ENCODE measurements around the gene ACSF2. TPM values are rescaled to one million over a fixed set of nuclear protein-coding genes. Genes with fewer than 3 reads are reported as not detected.

Gene ACSF2
- total and polyA plus RNA-seq, 2 donors, result 13.4 to 41.6 TPM

DNA sequence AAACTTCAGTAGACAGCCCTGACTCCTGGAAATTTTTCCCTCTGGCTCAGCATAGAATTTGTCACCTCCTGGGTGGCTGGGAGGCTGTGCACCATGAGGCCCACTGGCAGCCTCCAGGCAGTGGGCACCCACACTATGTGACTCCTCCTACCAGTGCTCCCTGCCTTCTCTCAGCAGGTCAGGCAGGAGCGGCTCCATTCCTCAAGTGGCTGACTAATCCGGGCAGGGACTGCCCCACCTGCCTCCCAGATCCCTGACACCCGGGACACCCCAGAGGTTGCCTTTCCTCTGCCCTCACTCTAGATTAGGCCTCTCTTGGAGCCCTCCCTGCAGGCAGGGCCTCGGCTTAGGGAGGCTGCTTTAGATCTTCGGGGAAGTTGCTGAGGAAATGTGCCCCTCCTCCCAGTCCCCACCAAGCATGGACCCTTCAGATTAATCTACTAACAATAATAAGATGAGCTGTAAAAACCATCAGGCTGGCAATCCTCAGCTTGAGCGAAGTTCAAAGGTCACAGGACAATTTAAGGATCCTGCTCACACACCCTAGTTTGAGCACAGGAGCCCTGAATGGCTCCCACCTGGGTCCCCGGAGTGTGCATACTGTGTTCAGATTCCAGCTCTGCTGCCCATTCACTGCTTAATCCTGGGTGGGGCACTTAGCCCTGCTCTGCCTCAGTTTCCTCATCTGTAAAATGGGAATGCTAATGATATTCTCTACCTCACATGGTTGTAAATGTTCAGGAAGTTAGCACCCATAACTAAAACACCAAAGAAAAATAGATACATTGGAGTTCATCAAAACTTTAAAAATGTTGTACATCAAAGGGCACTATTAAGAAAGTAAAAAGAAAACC, 72.2 kb downstream of the ACSF2 start:
- H3K4me3 ChIP-seq (ENCODE audit: low read length in 2 of 2), result no peak overlapping the region
- peaks cover 0 to 9% of the 10 kb centered on the region in 2 donors for H3K27me3 ChIP-seq (ENCODE audit: control insufficient read depth in 2 of 2, insufficient read depth in 1 of 2, low read length in 1 of 2)
- H3K27ac ChIP-seq (ENCODE audit: low read depth in 1 of 2, low read length in 1 of 2), result no peak overlapping the region
- no peak for DNase-seq (ENCODE audit: low read depth in 6 of 9, low spot score in 9 of 9)
- 95% methylated on average over 7 of the region's 7 CpGs for WGBS
- H3K9me3 ChIP-seq (ENCODE audit: control insufficient read depth in 2 of 2, insufficient read depth in 1 of 2, low read length in 1 of 2), result no peaks in the 10 kb centered on the region
- no peaks in the 10 kb centered on the region for H3K4me1 ChIP-seq (ENCODE audit: control insufficient read depth in 2 of 2, insufficient read depth in 2 of 2, low read length in 2 of 2)
- no peaks in the 10 kb centered on the region for H3K36me3 ChIP-seq (ENCODE audit: control insufficient read depth in 2 of 2, insufficient read depth in 2 of 2, low read length in 1 of 2)

DNA sequence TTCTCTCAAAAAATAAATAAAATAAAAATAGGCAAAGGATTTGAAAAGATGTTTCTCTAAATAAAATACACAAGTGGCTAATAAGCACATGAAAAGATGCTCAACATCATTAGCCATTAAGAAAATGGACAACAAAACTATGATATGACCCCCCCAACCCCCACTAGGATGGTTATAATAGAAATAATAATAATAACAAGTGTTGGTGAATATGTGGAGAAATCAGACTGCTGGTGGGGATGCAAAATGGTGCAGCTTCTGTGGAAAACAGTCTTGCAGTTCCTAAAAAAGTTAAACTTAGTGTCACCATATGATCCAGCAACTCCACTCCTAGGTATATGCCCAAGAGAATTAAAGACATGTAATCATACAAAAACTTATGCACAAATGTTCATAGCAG, 73.3 kb downstream of the ACSF2 start:
- no peak overlapping the region for H3K4me3 ChIP-seq (ENCODE audit: low read length in 2 of 2)
- H3K4me1 ChIP-seq (ENCODE audit: control insufficient read depth in 2 of 2, insufficient read depth in 2 of 2, low read length in 2 of 2), result peaks cover 0 to 8% of the 10 kb centered on the region in 2 donors
- no peak overlapping the region for H3K27ac ChIP-seq (ENCODE audit: low read depth in 1 of 2, low read length in 1 of 2)
- no peaks in the 10 kb centered on the region for H3K9me3 ChIP-seq (ENCODE audit: control insufficient read depth in 2 of 2, insufficient read depth in 1 of 2, low read length in 1 of 2)
- H3K36me3 ChIP-seq (ENCODE audit: control insufficient read depth in 2 of 2, insufficient read depth in 2 of 2, low read length in 1 of 2), result no peaks in the 10 kb centered on the region
- H3K27me3 ChIP-seq (ENCODE audit: control insufficient read depth in 2 of 2, insufficient read depth in 1 of 2, low read length in 1 of 2), result peaks cover 0 to 9% of the 10 kb centered on the region in 2 donors
- DNase-seq (ENCODE audit: low read depth in 6 of 9, low spot score in 9 of 9), result no peak

GRCh38 chr17:50499721-50500120, 73.7 kb downstream of the ACSF2 start:
- H3K4me1 ChIP-seq (ENCODE audit: control insufficient read depth in 2 of 2, insufficient read depth in 2 of 2, low read length in 2 of 2), result peaks cover 0 to 12% of the 10 kb centered on the region in 2 donors
- peaks cover 0 to 9% of the 10 kb centered on the region in 2 donors for H3K27me3 ChIP-seq (ENCODE audit: control insufficient read depth in 2 of 2, insufficient read depth in 1 of 2, low read length in 1 of 2)
- H3K4me3 ChIP-seq (ENCODE audit: low read length in 2 of 2), result no peak overlapping the region
- DNase-seq (ENCODE audit: low read depth in 6 of 9, low spot score in 9 of 9), result no peak
- 98% methylated on average over 2 of the region's 2 CpGs for WGBS
- no peak overlapping the region for H3K27ac ChIP-seq (ENCODE audit: low read depth in 1 of 2, low read length in 1 of 2)
- H3K9me3 ChIP-seq (ENCODE audit: control insufficient read depth in 2 of 2, insufficient read depth in 1 of 2, low read length in 1 of 2), result no peaks in the 10 kb centered on the region
- H3K36me3 ChIP-seq (ENCODE audit: control insufficient read depth in 2 of 2, insufficient read depth in 2 of 2, low read length in 1 of 2), result no peaks in the 10 kb centered on the region

DNA sequence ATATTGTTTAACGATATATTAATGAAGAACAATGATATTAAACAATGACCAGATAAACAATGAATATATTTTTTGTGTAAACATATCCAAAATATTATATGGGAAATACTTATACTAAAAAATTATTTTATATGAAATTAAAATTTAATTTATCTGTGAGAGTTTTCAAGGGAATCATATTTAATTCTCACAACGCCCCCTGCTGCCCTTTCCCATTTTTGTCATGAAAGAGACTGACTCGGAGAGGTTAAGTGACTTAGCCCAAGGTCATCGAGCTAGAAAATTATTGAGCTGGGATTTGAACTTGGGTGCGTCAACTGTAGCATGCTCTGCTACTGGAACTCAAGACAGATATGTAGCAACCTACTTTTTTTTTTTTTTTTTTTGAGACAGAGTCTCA, 75.0 kb downstream of the ACSF2 start:
- DNase-seq (ENCODE audit: low read depth in 6 of 9, low spot score in 9 of 9), result peak in 1 of 9 donors; percentile 33
- whole genome bisulfite sequencing, result 47% methylated on average over 5 of the region's 5 CpGs

DNA sequence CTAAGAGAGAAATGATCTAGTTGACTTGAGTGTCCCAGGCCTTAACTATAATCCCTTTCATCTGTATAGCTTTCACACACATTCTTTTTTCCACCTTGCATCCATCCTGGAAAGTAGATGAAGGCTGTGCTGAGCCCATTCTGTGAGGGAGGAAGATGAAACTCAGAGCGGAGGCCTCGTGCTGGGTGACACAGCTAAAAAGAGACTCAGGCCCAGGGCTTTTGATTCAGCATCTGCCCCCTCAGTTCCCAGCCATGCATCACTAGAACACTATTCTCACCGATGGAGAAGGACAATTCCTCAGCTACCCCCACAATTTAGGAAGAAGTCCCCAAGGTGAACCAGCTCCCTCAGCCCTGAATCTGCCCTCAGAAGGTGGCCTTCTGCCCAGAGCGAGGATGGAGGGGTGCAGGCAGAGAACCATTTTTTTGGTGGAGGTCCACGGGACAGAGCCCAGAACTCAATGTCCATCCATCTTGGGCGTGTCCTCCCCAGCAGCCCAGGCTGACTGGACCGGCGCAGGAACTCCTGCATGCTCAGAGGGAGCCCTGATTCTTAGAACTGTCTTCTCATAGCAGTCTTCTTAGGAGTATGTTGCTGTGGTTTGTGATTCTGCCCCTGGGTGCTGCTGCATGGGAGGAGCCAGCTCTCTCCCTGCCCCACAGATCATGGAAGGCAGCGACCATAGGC, 76.4 kb downstream of the ACSF2 start:
- Histone ChIP-seq H3K9me3 (ENCODE audit: control insufficient read depth in 2 of 2, insufficient read depth in 1 of 2, low read length in 1 of 2) (no peaks in the 10 kb centered on the region), H3K4me1 (ENCODE audit: control insufficient read depth in 2 of 2, insufficient read depth in 2 of 2, low read length in 2 of 2) (peaks cover 0 to 14% of the 10 kb centered on the region in 2 donors), H3K36me3 (ENCODE audit: control insufficient read depth in 2 of 2, insufficient read depth in 2 of 2, low read length in 1 of 2) (no peaks in the 10 kb centered on the region), H3K27ac (ENCODE audit: low read depth in 1 of 2, low read length in 1 of 2) (no peak overlapping the region), H3K27me3 (ENCODE audit: control insufficient read depth in 2 of 2, insufficient read depth in 1 of 2, low read length in 1 of 2) (peaks cover 0 to 17% of the 10 kb centered on the region in 2 donors), H3K4me3 (ENCODE audit: low read length in 2 of 2) (no peak overlapping the region)
- WGBS, result 93% methylated on average over 9 of the region's 9 CpGs
- DNase-seq (ENCODE audit: low read depth in 6 of 9, low spot score in 9 of 9), result no peak

More for the DNA sequence above, 75.0 kb downstream of the ACSF2 start:
- H3K27ac ChIP-seq (ENCODE audit: low read depth in 1 of 2, low read length in 1 of 2), result no peak overlapping the region
- H3K36me3 ChIP-seq (ENCODE audit: control insufficient read depth in 2 of 2, insufficient read depth in 2 of 2, low read length in 1 of 2), result no peaks in the 10 kb centered on the region
- peaks cover 0 to 13% of the 10 kb centered on the region in 2 donors for H3K4me1 ChIP-seq (ENCODE audit: control insufficient read depth in 2 of 2, insufficient read depth in 2 of 2, low read length in 2 of 2)
- H3K9me3 ChIP-seq (ENCODE audit: control insufficient read depth in 2 of 2, insufficient read depth in 1 of 2, low read length in 1 of 2), result no peaks in the 10 kb centered on the region
- peaks cover 0 to 13% of the 10 kb centered on the region in 2 donors for H3K27me3 ChIP-seq (ENCODE audit: control insufficient read depth in 2 of 2, insufficient read depth in 1 of 2, low read length in 1 of 2)
- H3K4me3 ChIP-seq (ENCODE audit: low read length in 2 of 2), result no peak overlapping the region

DNA sequence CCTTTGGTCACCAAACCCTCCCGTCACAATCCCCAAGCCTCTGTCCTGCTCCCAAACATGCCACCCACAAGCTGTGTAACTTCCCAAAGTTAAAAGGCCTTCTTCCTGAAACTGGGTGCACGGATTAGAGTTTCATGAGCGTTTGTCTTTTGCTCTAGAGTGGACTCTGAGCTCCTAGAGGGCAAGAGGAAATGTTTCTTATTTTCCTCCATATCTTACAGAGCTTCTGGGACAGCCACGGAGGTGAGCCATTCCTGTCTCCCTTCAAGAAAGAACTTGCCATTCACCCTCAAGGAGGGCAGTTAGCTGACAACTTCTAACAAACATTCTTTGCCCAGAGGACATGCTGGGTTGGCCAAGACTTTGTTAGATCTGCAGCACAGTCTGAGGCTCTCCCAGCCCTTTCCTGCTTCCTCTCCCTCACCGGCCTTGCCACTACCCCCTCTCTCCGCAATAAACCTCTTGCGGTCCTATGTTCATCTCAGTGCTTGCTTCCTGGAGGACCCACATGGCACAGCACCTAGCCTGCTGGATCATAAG, 79.6 kb downstream of the ACSF2 start:
- H3K9me3 ChIP-seq (ENCODE audit: control insufficient read depth in 2 of 2, insufficient read depth in 1 of 2, low read length in 1 of 2), result peaks cover 0 to 2% of the 10 kb centered on the region in 2 donors
- H3K36me3 ChIP-seq (ENCODE audit: control insufficient read depth in 2 of 2, insufficient read depth in 2 of 2, low read length in 1 of 2), result no peaks in the 10 kb centered on the region
- H3K27ac ChIP-seq (ENCODE audit: low read depth in 1 of 2, low read length in 1 of 2), result no peak overlapping the region
- no peak for DNase-seq (ENCODE audit: low read depth in 6 of 9, low spot score in 9 of 9)
- H3K4me3 ChIP-seq (ENCODE audit: low read length in 2 of 2), result no peak overlapping the region
- H3K27me3 ChIP-seq (ENCODE audit: control insufficient read depth in 2 of 2, insufficient read depth in 1 of 2, low read length in 1 of 2), result peaks cover 0 to 29% of the 10 kb centered on the region in 2 donors
- WGBS, result 81% methylated on average over 7 of the region's 7 CpGs
- H3K4me1 ChIP-seq (ENCODE audit: control insufficient read depth in 2 of 2, insufficient read depth in 2 of 2, low read length in 2 of 2), result peaks cover 8 to 31% of the 10 kb centered on the region in 2 donors

DNA sequence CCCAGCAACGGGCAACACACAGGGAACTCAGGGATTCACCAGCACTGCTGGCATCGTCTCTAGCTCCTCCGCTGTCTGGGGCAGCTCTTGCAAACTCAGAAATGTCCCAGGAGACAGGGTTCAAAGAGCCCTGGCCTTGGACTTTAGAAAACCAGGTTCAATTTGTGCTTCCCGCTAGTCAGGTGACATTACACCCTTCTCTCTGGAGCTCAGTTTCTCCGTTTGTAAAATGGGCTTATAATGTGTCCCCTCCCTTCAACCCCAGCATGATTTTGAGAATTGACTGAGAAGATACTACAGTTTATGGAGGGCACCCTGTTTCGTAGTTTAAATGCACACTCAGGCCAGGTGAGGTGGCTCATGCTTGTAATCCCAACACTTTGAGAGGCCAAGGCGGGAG, 80.3 kb downstream of the ACSF2 start:
- Histone ChIP-seq H3K27me3 (ENCODE audit: control insufficient read depth in 2 of 2, insufficient read depth in 1 of 2, low read length in 1 of 2) (peaks cover 0 to 29% of the 10 kb centered on the region in 2 donors), H3K9me3 (ENCODE audit: control insufficient read depth in 2 of 2, insufficient read depth in 1 of 2, low read length in 1 of 2) (peaks cover 0 to 2% of the 10 kb centered on the region in 2 donors), H3K36me3 (ENCODE audit: control insufficient read depth in 2 of 2, insufficient read depth in 2 of 2, low read length in 1 of 2) (no peaks in the 10 kb centered on the region), H3K4me1 (ENCODE audit: control insufficient read depth in 2 of 2, insufficient read depth in 2 of 2, low read length in 2 of 2) (peaks cover 8 to 33% of the 10 kb centered on the region in 2 donors), H3K27ac (ENCODE audit: low read depth in 1 of 2, low read length in 1 of 2) (no peak overlapping the region), H3K4me3 (ENCODE audit: low read length in 2 of 2) (no peak overlapping the region)
- DNase-seq (ENCODE audit: low read depth in 6 of 9, low spot score in 9 of 9), result no peak
- 84% methylated on average over 7 of the region's 7 CpGs for WGBS

DNA sequence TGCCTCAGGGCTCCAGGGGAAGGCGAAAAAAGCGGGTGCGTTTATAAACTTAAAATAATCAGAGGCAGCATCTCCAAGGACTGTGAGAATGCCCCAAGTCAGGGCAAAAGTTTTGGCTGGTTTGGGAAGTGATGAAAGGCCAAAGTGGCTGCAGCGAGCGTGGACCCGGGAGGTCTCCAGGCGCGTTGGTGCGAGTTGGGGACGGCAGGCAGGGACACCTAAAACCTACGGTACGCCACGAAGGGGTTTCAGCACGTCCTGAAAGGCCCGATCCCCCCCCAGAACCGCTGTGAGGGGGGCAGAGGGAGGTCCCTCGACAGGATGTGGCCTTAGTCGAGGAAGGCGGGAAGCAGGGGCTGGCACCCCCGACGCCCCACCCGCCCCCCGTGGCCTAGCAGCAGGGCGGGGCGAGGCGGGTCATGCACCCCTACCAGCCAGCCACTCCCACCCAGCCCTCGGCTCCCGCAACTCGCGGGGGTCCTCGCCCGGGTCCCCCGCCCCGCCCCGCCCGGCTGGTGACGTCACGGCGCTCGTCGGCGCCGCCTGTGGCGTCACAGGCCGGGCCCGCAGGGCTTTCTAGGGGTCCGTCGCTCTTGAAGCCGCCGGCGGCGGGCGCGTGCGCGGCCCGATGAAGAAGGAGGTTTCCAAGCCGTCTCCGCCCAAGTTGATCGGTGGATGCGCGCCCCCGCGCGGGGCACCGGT, 82.0 kb downstream of the ACSF2 start, which contains the start of gene MYCBPAP:
MYCBPAP (plus strand) TSS at position 569 of the 702 bp plus-strand sequence. CDS start 236 bp downstream, outside the sequence.
- Histone ChIP-seq H3K4me1 (ENCODE audit: control insufficient read depth in 2 of 2, insufficient read depth in 2 of 2, low read length in 2 of 2) (peaks cover 8 to 35% of the 10 kb centered on the region in 2 donors), H3K4me3 (ENCODE audit: low read length in 2 of 2) (peak within 1 kb of the TSS; percentile 51 to 62), H3K36me3 (ENCODE audit: control insufficient read depth in 2 of 2, insufficient read depth in 2 of 2, low read length in 1 of 2) (no peaks in the 10 kb centered on the region), H3K27me3 (ENCODE audit: control insufficient read depth in 2 of 2, insufficient read depth in 1 of 2, low read length in 1 of 2) (peaks cover 0 to 27% of the 10 kb centered on the region in 2 donors), H3K9me3 (ENCODE audit: control insufficient read depth in 2 of 2, insufficient read depth in 1 of 2, low read length in 1 of 2) (peaks cover 0 to 2% of the 10 kb centered on the region in 2 donors), H3K27ac (ENCODE audit: low read depth in 1 of 2, low read length in 1 of 2) (peak within 1 kb of the TSS; percentile 53 to 76)
- WGBS, result 12% methylated on average over 66 of the region's 66 CpGs
- peak in 7 of 9 donors; percentile 45 to 84 (median 58) for DNase-seq (ENCODE audit: low read depth in 6 of 9, low spot score in 9 of 9)

All from thymus (tissue), 11 donors.